Mucosa of gallbladder (tissue), 1 donor: Measurements from ENCODE around the gene HDAC2. TPM values are rescaled to one million over a fixed set of nuclear protein-coding genes. Genes with fewer than 3 reads are reported as not detected.
"Not testable (repeated sequence)": the region's sequence is repeated elsewhere in the genome, so short reads cannot be mapped to it uniquely, and the experiment has no call there.

Experiments
- DNase-seq: peaks from one replicate; pipeline ENCODE4 v3.0.0-alpha.2; 2020; ENCODE audit warnings: low spot score
- total RNA-seq: library from RNA; stranded (reverse); gene quantifications from one replicate; pipeline ENCODE4 v1.2.1, GENCODE V29; 2021
- donor health status: DM: no; HTN: no; CAD: no.

Gene HDAC2
- total RNA-seq, 1 donor from 2014 or later = 64.5 TPM

- DNase-seq = no peak
These were observed 793 bp upstream of the HDAC2 start for GRCh38 chr6:113971741-113972140.

- peak; percentile 33 for DNase-seq
These were observed 802 bp downstream of the HDAC2 start for GRCh38 chr6:113969888-113970804.

GRCh38 chr6:113968472-113968871, 2.5 kb downstream of the HDAC2 start:
- no peak for DNase-seq

- DNase-seq = no peak
These were observed 3.2 kb downstream of the HDAC2 start for GRCh38 chr6:113967777-113968176.

GRCh38 chr6:113960795-113961194, 10.2 kb downstream of the HDAC2 start:
- DNase-seq = no peak

GRCh38 chr6:113959235-113959634, 11.7 kb downstream of the HDAC2 start:
- no peak for DNase-seq

- DNase-seq = no peak
These were observed 16.3 kb downstream of the HDAC2 start for GRCh38 chr6:113954653-113955052.

GRCh38 chr6:113953346-113953745, 17.6 kb downstream of the HDAC2 start:
- DNase-seq = no peak

GRCh38 chr6:113949499-113949898, 21.4 kb downstream of the HDAC2 start:
- DNase-seq = no peak

- DNase-seq = no peak
These were observed 26.2 kb downstream of the HDAC2 start for GRCh38 chr6:113944701-113945100.

- DNase-seq = no peak
These were observed 31.1 kb downstream of the HDAC2 start for GRCh38 chr6:113939825-113940224.

- DNase-seq = peak; percentile 37
These were observed 34.6 kb downstream of the HDAC2 start for GRCh38 chr6:113936093-113936934.

- DNase-seq = no peak
These were observed 36.8 kb downstream of the HDAC2 start for GRCh38 chr6:113934101-113934500.

- not testable (repeated sequence) for DNase-seq
These were observed 39.0 kb downstream of the HDAC2 start for GRCh38 chr6:113931907-113932306.

- DNase-seq = no peak
These were observed 40.8 kb downstream of the HDAC2 start for GRCh38 chr6:113930183-113930582.

GRCh38 chr6:113927001-113927400, 43.9 kb downstream of the HDAC2 start:
- DNase-seq = no peak

GRCh38 chr6:113925378-113925777, 45.6 kb downstream of the HDAC2 start:
- no peak for DNase-seq

GRCh38 chr6:113924312-113924723, 46.6 kb downstream of the HDAC2 start:
- DNase-seq = no peak

GRCh38 chr6:113923526-113923925, 47.4 kb downstream of the HDAC2 start:
- no peak for DNase-seq

GRCh38 chr6:113921299-113921904, 49.5 kb downstream of the HDAC2 start:
- peak; percentile 29 for DNase-seq

- no peak for DNase-seq
These were observed 50.2 kb downstream of the HDAC2 start for GRCh38 chr6:113920663-113921267.

GRCh38 chr6:113910285-113910684, 60.7 kb downstream of the HDAC2 start:
- DNase-seq = not testable (repeated sequence)
